ENCODE data around the gene CAMKK2.

DNA sequence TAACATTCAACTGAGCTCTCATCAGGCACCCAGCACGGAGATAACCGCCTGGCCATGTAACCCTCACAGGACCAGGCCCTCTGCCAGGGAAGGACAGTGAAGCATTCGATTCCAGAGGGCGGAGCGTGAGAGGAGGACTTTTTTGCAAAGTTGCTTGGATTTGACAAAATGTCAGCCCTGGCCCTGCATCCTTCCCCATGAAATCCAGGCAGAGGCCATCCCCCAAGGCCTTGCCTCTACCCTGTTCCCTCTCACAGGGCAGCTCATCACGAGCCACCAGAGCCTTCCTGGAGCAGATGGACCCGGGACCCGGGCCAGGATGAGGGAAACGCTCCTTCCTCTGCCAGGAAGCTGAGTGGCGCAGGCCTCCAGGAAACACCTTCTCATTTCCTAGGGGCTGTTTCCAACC lies 17.0 kb downstream of the CAMKK2 start:
- TF ChIP-seq POLR2A (IDR thresholded peaks at IDR 0.05; ENCODE audit: low read depth, low read length): no peak
- TF ChIP-seq, protein P1, sequence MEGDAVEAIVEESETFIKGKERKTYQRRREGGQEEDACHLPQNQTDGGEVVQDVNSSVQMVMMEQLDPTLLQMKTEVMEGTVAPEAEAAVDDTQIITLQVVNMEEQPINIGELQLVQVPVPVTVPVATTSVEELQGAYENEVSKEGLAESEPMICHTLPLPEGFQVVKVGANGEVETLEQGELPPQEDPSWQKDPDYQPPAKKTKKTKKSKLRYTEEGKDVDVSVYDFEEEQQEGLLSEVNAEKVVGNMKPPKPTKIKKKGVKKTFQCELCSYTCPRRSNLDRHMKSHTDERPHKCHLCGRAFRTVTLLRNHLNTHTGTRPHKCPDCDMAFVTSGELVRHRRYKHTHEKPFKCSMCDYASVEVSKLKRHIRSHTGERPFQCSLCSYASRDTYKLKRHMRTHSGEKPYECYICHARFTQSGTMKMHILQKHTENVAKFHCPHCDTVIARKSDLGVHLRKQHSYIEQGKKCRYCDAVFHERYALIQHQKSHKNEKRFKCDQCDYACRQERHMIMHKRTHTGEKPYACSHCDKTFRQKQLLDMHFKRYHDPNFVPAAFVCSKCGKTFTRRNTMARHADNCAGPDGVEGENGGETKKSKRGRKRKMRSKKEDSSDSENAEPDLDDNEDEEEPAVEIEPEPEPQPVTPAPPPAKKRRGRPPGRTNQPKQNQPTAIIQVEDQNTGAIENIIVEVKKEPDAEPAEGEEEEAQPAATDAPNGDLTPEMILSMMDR (conservative IDR thresholded peaks at IDR 0.05; ENCODE audit: low read depth, low read length): no peak
- TF ChIP-seq MXI1 (IDR thresholded peaks at IDR 0.05; ENCODE audit: borderline replicate concordance, low read depth, low read length): no peak
- no peak for TF ChIP-seq USF2 (IDR thresholded peaks at IDR 0.05; ENCODE audit: low read depth, low read length)
- TF ChIP-seq CEBPB (IDR thresholded peaks at IDR 0.05; ENCODE audit: low read depth, low read length): no peak
